ENCODE measurements around the gene BCL2L12. TPM values are rescaled to one million over a fixed set of nuclear protein-coding genes. Genes with fewer than 3 reads are reported as not detected.
"Not testable (repeated sequence)": the region's sequence is repeated elsewhere in the genome, so short reads cannot be mapped to it uniquely, and the experiment has no call there.

The BCL2L12 gene
- 40.8 and 49.2 TPM in 2 replicates for total RNA-seq (ENCODE audit: low replicate concordance)
- long read RNA-seq, partial matches to known transcripts, result 0 of 1 reads
- long read RNA-seq, other reads (novel, unspliced or antisense), result 1 of 1 reads

- Mint-ChIP-seq H3K9me3 (no peaks in the 10 kb centered on the region), H3K27ac (peak within 1 kb of the TSS; percentile 97), H3K27me3 (no peaks in the 10 kb centered on the region), H3K4me1 (ENCODE audit: unreplicated experiment) (peaks cover 22% of the 10 kb centered on the region), H3K4me3 (peak within 1 kb of the TSS; percentile 99), H3K36me3 (peaks cover 4% of the 10 kb centered on the region)
- no peak for TF ChIP-seq CTCF (conservative IDR thresholded peaks at IDR 0.05)
- peak; percentile 97 for DNase-seq (ENCODE audit: extremely low spot score, unreplicated experiment)
Observed at GRCh38 chr19:49665351-49666119, at the start of gene BCL2L12, which contains the start of gene IRF3. Gene BCL2L12, plus strand, starts transcription at chr19:49665933. Its CDS starts 760 bp downstream, at chr19:49666693. Gene IRF3, minus strand, starts transcription at chr19:49665857. Its CDS starts 1,019 bp downstream, at chr19:49664838.

- no peaks in the 10 kb centered on the region for H3K4me1 Mint-ChIP-seq (ENCODE audit: unreplicated experiment)
- no peak for DNase-seq (ENCODE audit: extremely low spot score, unreplicated experiment)
- H3K27ac Mint-ChIP-seq, result no peak overlapping the region
- no peaks in the 10 kb centered on the region for H3K9me3 Mint-ChIP-seq
- H3K4me3 Mint-ChIP-seq, result no peak overlapping the region
- H3K36me3 Mint-ChIP-seq, result peaks cover 10% of the 10 kb centered on the region
- TF ChIP-seq CTCF (conservative IDR thresholded peaks at IDR 0.05), result no peak
- no peaks in the 10 kb centered on the region for H3K27me3 Mint-ChIP-seq
Observed at GRCh38 chr19:49616532-49616931, 49.2 kb upstream of the BCL2L12 start.

DNA sequence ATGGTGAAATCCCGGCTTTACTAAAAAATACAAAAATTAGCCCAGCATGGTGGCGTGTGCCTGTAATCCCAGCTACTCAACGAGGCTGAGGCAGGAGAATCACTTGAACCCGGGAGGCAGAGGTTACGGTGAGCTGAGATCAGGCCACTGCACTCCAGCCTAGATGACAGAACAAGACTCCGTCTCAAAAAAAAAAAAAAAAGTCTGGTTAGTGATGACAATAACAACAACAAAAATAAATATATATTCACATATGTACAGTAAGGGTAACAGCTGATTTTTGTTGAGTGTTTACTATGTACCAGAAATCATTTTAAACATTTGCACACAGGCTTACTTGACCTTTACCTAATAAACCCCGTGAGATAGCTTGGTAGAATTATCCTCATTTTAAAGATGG is 48.8 kb upstream of the BCL2L12 start:
- Mint-ChIP-seq H3K4me3 (no peak overlapping the region), H3K27me3 (no peaks in the 10 kb centered on the region), H3K36me3 (peaks cover 15% of the 10 kb centered on the region), H3K27ac (no peak overlapping the region), H3K9me3 (no peaks in the 10 kb centered on the region), H3K4me1 (ENCODE audit: unreplicated experiment) (no peaks in the 10 kb centered on the region)
- no peak for DNase-seq (ENCODE audit: extremely low spot score, unreplicated experiment)
- no peak for TF ChIP-seq CTCF (conservative IDR thresholded peaks at IDR 0.05)

DNA sequence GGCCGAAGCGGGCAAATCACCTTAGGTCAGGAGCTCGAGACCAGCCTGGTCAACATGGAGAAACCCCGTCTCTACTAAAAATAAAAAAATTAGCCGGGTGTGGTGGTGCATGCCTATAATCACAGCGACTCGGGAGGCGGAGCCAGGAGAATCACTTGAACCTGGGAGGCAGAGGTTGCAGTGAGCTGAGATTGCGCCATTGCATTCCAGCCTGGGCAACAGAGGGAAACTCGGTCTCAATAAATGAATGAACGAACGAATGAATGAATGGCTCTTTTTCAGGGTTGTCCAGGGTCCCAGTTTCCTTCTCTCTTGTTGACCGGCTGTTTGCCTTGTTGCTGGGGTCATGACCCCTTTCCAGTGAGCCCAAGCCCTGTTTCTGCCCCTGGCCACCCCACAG is 47.9 kb upstream of the BCL2L12 start:
- H3K27me3 Mint-ChIP-seq; DNase-seq (ENCODE audit: extremely low spot score, unreplicated experiment); H3K27ac Mint-ChIP-seq; H3K4me3 Mint-ChIP-seq; H3K9me3 Mint-ChIP-seq; H3K4me1 Mint-ChIP-seq (ENCODE audit: unreplicated experiment): not testable (repeated sequence)
- H3K36me3 Mint-ChIP-seq, result peaks cover 18% of the 10 kb centered on the region

- DNase-seq (ENCODE audit: extremely low spot score, unreplicated experiment), result no peak
- Mint-ChIP-seq H3K27me3 (no peaks in the 10 kb centered on the region), H3K9me3 (no peaks in the 10 kb centered on the region), H3K36me3 (peaks cover 13% of the 10 kb centered on the region), H3K27ac (no peak overlapping the region), H3K4me3 (no peak overlapping the region), H3K4me1 (ENCODE audit: unreplicated experiment) (no peaks in the 10 kb centered on the region)
- TF ChIP-seq CTCF (conservative IDR thresholded peaks at IDR 0.05), result no peak
Observed at GRCh38 chr19:49624967-49625910, 40.5 kb upstream of the BCL2L12 start.

Data from type B pancreatic cell (in vitro differentiated cells).